ENCODE results near the gene ATP1B3.

ATP1B3 gene

GRCh38 chr3:141950572-141951493, 74.4 kb downstream of the ATP1B3 start:
- DNase-seq (ENCODE audit: low read depth, low spot score) = no peak
- TF ChIP-seq EZH2 (IDR thresholded peaks at IDR 0.05) = no peak
- TF ChIP-seq POLR2AphosphoS5 (IDR thresholded peaks at IDR 0.05; ENCODE audit: borderline replicate concordance, low read depth, low read length) = no peak
- TF ChIP-seq FOXP2 (optimal IDR thresholded peaks at IDR 0.05; ENCODE audit: control extremely low read depth, extremely low read length, insufficient read depth) = no peak
- H3K27ac ChIP-seq = no peak overlapping the region
- H3K9me3 ChIP-seq (ENCODE audit: low read depth, low read length) = no peaks in the 10 kb centered on the region
- peaks cover 13% of the 10 kb centered on the region for H3K36me3 ChIP-seq (ENCODE audit: insufficient read depth, low read length)
- no peak overlapping the region for H3K9ac ChIP-seq (ENCODE audit: insufficient read length)
- no peak overlapping the region for H3K4me3 ChIP-seq

GRCh38 chr3:141952611-141953010, 76.2 kb downstream of the ATP1B3 start:
- no peak for DNase-seq (ENCODE audit: low read depth, low spot score)
- Histone ChIP-seq H3K9me3 (ENCODE audit: low read depth, low read length) (no peaks in the 10 kb centered on the region), H3K27ac (no peak overlapping the region), H3K4me3 (no peak overlapping the region), H3K9ac (ENCODE audit: insufficient read length) (no peak overlapping the region), H3K36me3 (ENCODE audit: insufficient read depth, low read length) (peaks cover 24% of the 10 kb centered on the region)
- TF ChIP-seq EZH2 (IDR thresholded peaks at IDR 0.05) = no peak
- TF ChIP-seq FOXP2 (optimal IDR thresholded peaks at IDR 0.05; ENCODE audit: control extremely low read depth, extremely low read length, insufficient read depth) = no peak
- TF ChIP-seq POLR2AphosphoS5 (IDR thresholded peaks at IDR 0.05; ENCODE audit: borderline replicate concordance, low read depth, low read length) = no peak

DNA sequence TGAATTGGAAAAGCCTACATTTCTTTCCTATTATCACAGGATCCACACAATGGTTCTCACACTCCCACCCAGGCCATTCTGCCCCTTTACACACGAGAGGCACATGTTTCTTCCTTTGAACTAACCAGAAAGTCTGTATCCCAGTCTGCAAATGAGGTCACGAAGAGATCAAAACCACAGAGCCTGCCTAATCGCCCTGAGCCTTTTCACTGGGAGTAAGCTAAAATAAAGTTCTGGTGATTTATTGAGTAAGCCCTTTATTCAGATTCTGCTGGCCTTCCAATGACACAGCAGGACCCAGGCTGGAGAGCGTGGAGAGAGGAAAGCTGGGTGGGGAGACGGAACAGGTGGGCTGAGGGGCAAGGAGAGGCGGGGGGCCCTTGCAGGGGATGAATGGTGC, 78.7 kb downstream of the ATP1B3 start:
- H3K4me3 ChIP-seq = no peak overlapping the region
- H3K27ac ChIP-seq = peak overlapping the region; percentile 26; the same call in 1 of the 2 replicates
- H3K36me3 ChIP-seq (ENCODE audit: insufficient read depth, low read length) = peaks cover 46% of the 10 kb centered on the region
- no peak overlapping the region for H3K9ac ChIP-seq (ENCODE audit: insufficient read length)
- no peaks in the 10 kb centered on the region for H3K9me3 ChIP-seq (ENCODE audit: low read depth, low read length)
- no peak for DNase-seq (ENCODE audit: low read depth, low spot score)
- TF ChIP-seq FOXP2 (optimal IDR thresholded peaks at IDR 0.05; ENCODE audit: control extremely low read depth, extremely low read length, insufficient read depth) (no peak), POLR2AphosphoS5 (IDR thresholded peaks at IDR 0.05; ENCODE audit: borderline replicate concordance, low read depth, low read length) (no peak)

DNA sequence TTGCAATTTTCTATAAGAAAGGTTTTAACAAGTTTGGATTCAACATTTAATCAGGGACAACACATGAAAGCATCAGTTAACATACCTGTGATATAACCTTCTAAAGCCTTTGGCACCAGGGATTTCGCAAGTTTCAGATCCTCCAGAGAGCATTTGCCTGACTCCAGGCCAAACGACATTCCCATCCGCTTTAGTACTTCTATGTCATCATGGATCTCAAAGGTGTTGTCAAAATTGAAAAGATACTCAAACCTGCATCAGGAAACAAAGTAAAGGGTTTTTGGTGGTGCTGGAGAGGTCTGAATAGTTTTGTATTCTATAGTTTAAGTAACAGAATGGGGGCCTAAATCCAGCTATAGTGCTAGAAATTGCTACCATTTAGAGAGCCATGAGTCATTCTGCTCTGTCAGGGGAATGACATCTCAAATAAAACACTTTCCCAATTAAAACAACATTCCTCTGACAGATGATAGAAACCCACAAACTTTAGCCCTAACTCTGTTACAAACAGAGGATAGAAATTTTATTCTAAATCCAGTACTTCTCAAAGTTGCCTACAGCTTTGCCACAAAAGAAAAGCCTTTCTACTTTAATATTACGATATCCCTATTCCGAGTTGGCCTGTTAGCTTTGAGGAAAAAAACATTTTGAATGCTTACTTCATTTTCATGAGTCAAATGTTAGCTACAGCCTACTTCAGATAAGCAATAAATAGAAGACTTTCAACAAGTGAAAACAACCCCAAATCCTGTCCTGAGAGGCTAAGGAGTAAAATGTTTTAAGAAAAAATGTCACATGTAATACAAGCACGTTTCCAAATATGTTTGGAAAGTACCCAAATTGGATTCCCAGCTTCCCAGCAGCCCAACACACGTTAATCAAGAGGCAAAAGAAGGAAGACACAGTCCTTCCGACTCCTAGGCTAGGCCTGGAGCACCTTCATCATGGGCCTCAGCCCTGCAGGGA, 83.4 kb downstream of the ATP1B3 start:
- H3K9ac ChIP-seq (ENCODE audit: insufficient read length) = no peak overlapping the region
- TF ChIP-seq POLR2AphosphoS5 (IDR thresholded peaks at IDR 0.05; ENCODE audit: borderline replicate concordance, low read depth, low read length) (no peak), EZH2 (IDR thresholded peaks at IDR 0.05) (no peak)
- no peak overlapping the region for H3K27ac ChIP-seq
- no peaks in the 10 kb centered on the region for H3K9me3 ChIP-seq (ENCODE audit: low read depth, low read length)
- no peak overlapping the region for H3K4me3 ChIP-seq
- no peak for DNase-seq (ENCODE audit: low read depth, low spot score)
- H3K36me3 ChIP-seq (ENCODE audit: insufficient read depth, low read length) = peaks cover 56% of the 10 kb centered on the region

DNA sequence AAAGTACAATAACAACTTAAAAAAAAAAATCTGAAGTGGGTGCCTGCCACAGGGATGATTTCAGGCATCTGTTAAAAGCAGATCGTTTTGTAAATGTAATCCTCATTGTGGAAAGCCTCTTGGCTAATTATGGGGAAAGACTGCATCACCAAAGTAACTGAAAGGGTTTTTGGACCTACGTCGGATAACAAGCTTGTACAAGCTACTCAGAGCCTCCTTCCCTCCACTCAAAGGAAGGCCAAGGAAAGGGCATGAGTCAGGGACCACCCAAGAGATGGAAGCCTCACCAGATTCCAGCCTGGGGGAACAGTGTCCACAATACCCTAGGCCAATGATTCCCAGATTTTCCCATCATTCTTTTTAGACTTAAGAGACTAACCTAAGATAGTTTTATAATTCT, 84.3 kb downstream of the ATP1B3 start:
- no peak for DNase-seq (ENCODE audit: low read depth, low spot score)
- no peak for TF ChIP-seq FOXP2 (optimal IDR thresholded peaks at IDR 0.05; ENCODE audit: control extremely low read depth, extremely low read length, insufficient read depth)
- Histone ChIP-seq H3K36me3 (ENCODE audit: insufficient read depth, low read length) (peaks cover 53% of the 10 kb centered on the region), H3K27ac (no peak overlapping the region), H3K4me3 (no peak overlapping the region), H3K9ac (ENCODE audit: insufficient read length) (no peak overlapping the region), H3K9me3 (ENCODE audit: low read depth, low read length) (no peaks in the 10 kb centered on the region)

- Histone ChIP-seq H3K36me3 (ENCODE audit: insufficient read depth, low read length) (peaks cover 42% of the 10 kb centered on the region), H3K9ac (ENCODE audit: insufficient read length) (no peak overlapping the region), H3K9me3 (ENCODE audit: low read depth, low read length) (no peaks in the 10 kb centered on the region), H3K27ac (no peak overlapping the region), H3K4me3 (no peak overlapping the region)
- TF ChIP-seq EZH2 (IDR thresholded peaks at IDR 0.05) = no peak
- TF ChIP-seq POLR2AphosphoS5 (IDR thresholded peaks at IDR 0.05; ENCODE audit: borderline replicate concordance, low read depth, low read length) = no peak
- no peak for TF ChIP-seq FOXP2 (optimal IDR thresholded peaks at IDR 0.05; ENCODE audit: control extremely low read depth, extremely low read length, insufficient read depth)
- no peak for DNase-seq (ENCODE audit: low read depth, low spot score)
Observed at GRCh38 chr3:141963301-141963700, 86.9 kb downstream of the ATP1B3 start.

- TF ChIP-seq FOXP2 (optimal IDR thresholded peaks at IDR 0.05; ENCODE audit: control extremely low read depth, extremely low read length, insufficient read depth) (no peak), EZH2 (IDR thresholded peaks at IDR 0.05) (no peak), POLR2AphosphoS5 (IDR thresholded peaks at IDR 0.05; ENCODE audit: borderline replicate concordance, low read depth, low read length) (no peak)
Observed at GRCh38 chr3:141965471-141965870, 89.0 kb downstream of the ATP1B3 start.

GRCh38 chr3:141969711-141970110, 93.3 kb downstream of the ATP1B3 start:
- peaks cover 22% of the 10 kb centered on the region for H3K36me3 ChIP-seq (ENCODE audit: insufficient read depth, low read length)
- DNase-seq (ENCODE audit: low read depth, low spot score) = no peak
- no peak overlapping the region for H3K9ac ChIP-seq (ENCODE audit: insufficient read length)

More at GRCh38 chr3:141965471-141965870, 89.0 kb downstream of the ATP1B3 start:
- no peak overlapping the region for H3K9ac ChIP-seq (ENCODE audit: insufficient read length)
- H3K27ac ChIP-seq = no peak overlapping the region
- no peak overlapping the region for H3K4me3 ChIP-seq
- peaks cover 35% of the 10 kb centered on the region for H3K36me3 ChIP-seq (ENCODE audit: insufficient read depth, low read length)
- no peaks in the 10 kb centered on the region for H3K9me3 ChIP-seq (ENCODE audit: low read depth, low read length)
- no peak for DNase-seq (ENCODE audit: low read depth, low spot score)

More at GRCh38 chr3:141969711-141970110, 93.3 kb downstream of the ATP1B3 start:
- TF ChIP-seq FOXP2 (optimal IDR thresholded peaks at IDR 0.05; ENCODE audit: control extremely low read depth, extremely low read length, insufficient read depth) (no peak), EZH2 (IDR thresholded peaks at IDR 0.05) (no peak), POLR2AphosphoS5 (IDR thresholded peaks at IDR 0.05; ENCODE audit: borderline replicate concordance, low read depth, low read length) (no peak)
- H3K4me3 ChIP-seq = no peak overlapping the region
- no peak overlapping the region for H3K27ac ChIP-seq
- H3K9me3 ChIP-seq (ENCODE audit: low read depth, low read length) = no peaks in the 10 kb centered on the region
